GM12891 (cell line): ENCODE measurements around the gene GLE1.

Experiments used
- POLR2A ChIP-seq: IDR thresholded peaks from 2 replicates; pipeline ENCODE4 v1.6.1; 2011; ENCODE audit warnings: low read depth, low read length, control low read depth
- POLR2AphosphoS5 ChIP-seq: IDR thresholded peaks from 2 replicates; pipeline ENCODE4 v1.6.1; 2011; ENCODE audit warnings: low read depth, low read length, control low read depth
- SPI1 ChIP-seq: IDR thresholded peaks from 2 replicates; pipeline ENCODE4 v1.6.1; 2011; ENCODE audit warnings: low read depth, low read length, control low read depth
- TAF1 ChIP-seq: IDR thresholded peaks from 2 replicates; pipeline ENCODE4 v1.6.1; 2011; ENCODE audit warnings: low read depth, low read length, control low read depth

DNA sequence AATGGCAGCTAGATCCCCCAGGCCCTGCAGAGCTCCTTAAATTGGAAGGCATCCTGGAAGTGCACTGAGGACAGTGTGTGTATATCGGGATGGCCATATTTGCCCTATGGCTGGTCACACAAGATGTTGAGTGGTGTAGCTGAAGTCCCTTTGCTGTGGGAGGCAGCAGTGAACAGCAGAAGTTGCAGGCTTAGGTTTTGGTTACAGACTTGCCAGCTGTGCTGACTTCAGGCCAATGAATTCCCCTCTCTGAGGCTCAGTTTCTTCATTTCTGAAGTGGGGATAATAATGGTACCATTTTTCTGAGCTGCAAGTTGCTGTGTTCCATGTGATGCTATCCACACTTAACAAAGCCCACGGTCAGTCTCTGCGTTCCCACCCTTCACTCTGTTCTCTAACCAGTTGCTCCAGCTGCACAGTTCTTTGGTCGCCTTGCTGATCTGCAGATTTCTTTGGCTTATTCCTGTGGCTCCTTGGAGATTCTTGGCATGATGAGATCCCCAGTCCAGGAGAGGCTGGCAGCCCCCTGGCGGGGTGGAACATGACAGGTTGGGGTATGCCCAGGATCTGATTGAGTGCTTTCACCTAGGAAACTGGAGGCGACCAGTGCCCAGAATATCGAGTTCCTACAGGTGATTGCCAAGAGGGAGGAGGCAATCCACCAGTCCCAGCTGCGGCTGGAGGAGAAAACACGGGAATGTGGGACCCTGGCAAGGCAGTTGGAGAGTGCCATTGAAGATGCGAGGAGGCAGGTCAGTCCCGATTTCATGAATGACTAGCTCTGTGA lies 6.5 kb upstream of the GLE1 start:
- TF ChIP-seq POLR2A = no peak
- no peak for TF ChIP-seq SPI1
- TF ChIP-seq POLR2AphosphoS5 = no peak
- TF ChIP-seq TAF1 = no peak
